ENCODE results near the gene CBARP.

DNA sequence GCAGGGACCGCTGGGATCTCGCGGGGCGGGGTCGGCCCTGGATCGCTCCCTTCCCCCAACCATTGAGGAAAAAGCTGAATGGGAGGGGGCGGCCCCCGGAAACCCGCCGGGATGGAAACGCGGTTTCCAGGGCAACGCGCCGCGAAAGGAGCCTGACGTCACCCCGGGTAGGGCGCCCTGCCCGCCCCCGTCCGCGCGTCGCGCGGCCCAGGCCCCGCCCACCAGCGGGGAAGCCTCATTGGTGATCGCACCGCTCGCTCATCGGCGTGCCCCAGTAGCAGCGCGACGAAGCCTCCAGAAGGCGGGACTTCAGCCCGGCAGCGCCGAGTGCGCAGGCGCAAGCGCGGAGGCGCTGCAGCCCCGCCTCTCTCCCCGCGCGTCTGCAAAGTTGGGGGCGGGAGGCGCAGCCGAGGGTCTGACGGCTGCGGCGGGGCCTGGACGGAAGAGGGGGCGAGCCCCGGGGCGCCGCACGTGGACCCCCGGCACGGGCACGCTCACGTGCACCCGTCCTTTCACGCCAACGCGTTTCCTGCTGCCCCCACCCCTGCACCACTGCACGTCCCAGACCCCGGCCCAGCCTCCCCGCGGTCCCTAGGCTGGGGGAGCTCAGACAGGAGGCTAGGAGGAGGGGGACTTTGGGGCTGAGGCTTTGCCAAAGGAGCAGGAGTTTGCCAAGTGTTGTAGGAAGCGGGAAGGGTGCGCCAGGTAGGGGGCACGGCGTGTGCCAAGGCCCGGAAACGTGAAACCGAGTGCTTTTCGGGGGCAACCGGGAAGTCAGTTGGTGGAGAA lies 23.1 kb upstream of the CBARP start:
- peak; percentile 26 to 60 for TF ChIP-seq POLR2A (IDR thresholded peaks at IDR 0.05)
- TF ChIP-seq, protein P1, sequence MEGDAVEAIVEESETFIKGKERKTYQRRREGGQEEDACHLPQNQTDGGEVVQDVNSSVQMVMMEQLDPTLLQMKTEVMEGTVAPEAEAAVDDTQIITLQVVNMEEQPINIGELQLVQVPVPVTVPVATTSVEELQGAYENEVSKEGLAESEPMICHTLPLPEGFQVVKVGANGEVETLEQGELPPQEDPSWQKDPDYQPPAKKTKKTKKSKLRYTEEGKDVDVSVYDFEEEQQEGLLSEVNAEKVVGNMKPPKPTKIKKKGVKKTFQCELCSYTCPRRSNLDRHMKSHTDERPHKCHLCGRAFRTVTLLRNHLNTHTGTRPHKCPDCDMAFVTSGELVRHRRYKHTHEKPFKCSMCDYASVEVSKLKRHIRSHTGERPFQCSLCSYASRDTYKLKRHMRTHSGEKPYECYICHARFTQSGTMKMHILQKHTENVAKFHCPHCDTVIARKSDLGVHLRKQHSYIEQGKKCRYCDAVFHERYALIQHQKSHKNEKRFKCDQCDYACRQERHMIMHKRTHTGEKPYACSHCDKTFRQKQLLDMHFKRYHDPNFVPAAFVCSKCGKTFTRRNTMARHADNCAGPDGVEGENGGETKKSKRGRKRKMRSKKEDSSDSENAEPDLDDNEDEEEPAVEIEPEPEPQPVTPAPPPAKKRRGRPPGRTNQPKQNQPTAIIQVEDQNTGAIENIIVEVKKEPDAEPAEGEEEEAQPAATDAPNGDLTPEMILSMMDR (IDR thresholded peaks at IDR 0.05) = no peak
